HG02943 (cell line): ENCODE results near the gene PTAFR.
A peak's percentile ranks its signal among the peaks of the same experiment; 100 is the strongest.

Experiments
- ATAC-seq: cut with Tn5 transposase; IDR thresholded peaks from one replicate; pipeline ENCODE4 v1.9.1; 2021; ENCODE audit warnings: mild to moderate bottlenecking, low read depth, moderate library complexity; ENCODE audit not compliant: unreplicated experiment

Gene PTAFR

GRCh38 chr1:28178690-28179485 lies 2.4 kb upstream of the PTAFR start:
- ATAC-seq, result no peak

GRCh38 chr1:28175955-28176485 lies 470 bp downstream of the PTAFR start:
- no peak for ATAC-seq

GRCh38 chr1:28173980-28174297 lies 2.6 kb downstream of the PTAFR start:
- no peak for ATAC-seq

GRCh38 chr1:28173151-28173979 lies 3.1 kb downstream of the PTAFR start:
- no peak for ATAC-seq

GRCh38 chr1:28172713-28173150 lies 3.8 kb downstream of the PTAFR start:
- ATAC-seq, result peak; percentile 63

GRCh38 chr1:28171246-28171645 lies 5.2 kb downstream of the PTAFR start:
- ATAC-seq, result no peak

- no peak for ATAC-seq
Measured at GRCh38 chr1:28170001-28170596, 6.4 kb downstream of the PTAFR start.

- no peak for ATAC-seq
Measured at GRCh38 chr1:28163496-28164161, 12.9 kb downstream of the PTAFR start.

- ATAC-seq, result no peak
Measured at GRCh38 chr1:28162151-28162550, 14.3 kb downstream of the PTAFR start.

- ATAC-seq, result no peak
Measured at GRCh38 chr1:28161751-28162150, 14.7 kb downstream of the PTAFR start.

- no peak for ATAC-seq
Measured at GRCh38 chr1:28160782-28161266, 15.7 kb downstream of the PTAFR start.

GRCh38 chr1:28159680-28160079 lies 16.8 kb downstream of the PTAFR start:
- no peak for ATAC-seq

GRCh38 chr1:28159243-28159642 lies 17.2 kb downstream of the PTAFR start:
- ATAC-seq, result no peak

- ATAC-seq, result no peak
Measured at GRCh38 chr1:28157894-28158293, 18.6 kb downstream of the PTAFR start.

- no peak for ATAC-seq
Measured at GRCh38 chr1:28156821-28157220, 19.7 kb downstream of the PTAFR start.

- no peak for ATAC-seq
Measured at GRCh38 chr1:28155628-28156027, 20.9 kb downstream of the PTAFR start.

- no peak for ATAC-seq
Measured at GRCh38 chr1:28154078-28154594, 22.4 kb downstream of the PTAFR start.

- no peak for ATAC-seq
Measured at GRCh38 chr1:28150125-28150780, 26.2 kb downstream of the PTAFR start.

GRCh38 chr1:28148880-28149195 lies 27.7 kb downstream of the PTAFR start:
- ATAC-seq, result no peak
